ENCODE results near the gene TEX44.
"Not testable (repeated sequence)": the region's sequence is repeated elsewhere in the genome, so short reads cannot be mapped to it uniquely, and the experiment has no call there.

The TEX44 gene

GRCh38 chr2:231592636-231593145, at the start of gene TEX44:
Gene TEX44, plus strand, starts transcription at chr2:231592864. Its CDS starts 88 bp downstream, at chr2:231592952.
- DNase-seq (ENCODE audit: low read depth), result no peak

GRCh38 chr2:231545105-231545902, 47.4 kb upstream of the TEX44 start:
- no peak for DNase-seq (ENCODE audit: low read depth)

DNA sequence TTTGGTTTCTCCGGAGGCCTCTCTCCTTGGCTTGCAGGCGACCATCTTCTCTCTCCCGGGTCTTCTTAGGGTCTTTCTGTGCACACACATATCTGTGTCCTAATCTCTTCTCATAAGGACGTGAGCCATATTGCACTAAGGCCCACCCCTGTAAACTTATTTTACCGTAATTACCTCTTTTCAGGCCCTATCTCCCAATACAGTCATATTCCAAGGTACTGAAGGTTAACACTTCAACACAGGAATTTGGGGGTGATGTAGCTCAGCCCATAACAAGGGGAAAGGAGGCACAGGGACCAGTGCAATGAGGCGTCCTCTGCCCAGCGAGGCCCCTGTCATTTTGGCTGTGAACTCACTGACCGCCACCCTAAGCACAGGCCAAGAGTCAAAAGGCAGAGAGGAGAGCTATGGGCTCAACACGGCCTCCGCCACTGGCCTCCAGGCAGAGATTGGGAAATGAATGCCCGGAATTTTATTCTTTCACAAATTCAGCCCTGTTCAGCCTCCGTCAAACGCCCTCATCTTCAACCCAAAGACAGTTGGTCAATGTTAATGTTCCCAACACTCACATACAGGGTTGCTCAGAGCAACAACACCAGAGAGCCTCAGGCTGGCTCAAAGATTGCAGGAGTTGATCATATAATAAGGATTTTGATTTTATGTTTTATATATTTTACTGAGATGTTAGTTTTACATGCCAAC, 46.5 kb upstream of the TEX44 start:
- DNase-seq (ENCODE audit: low read depth), result no peak

- DNase-seq (ENCODE audit: low read depth), result no peak
These were observed 45.2 kb upstream of the TEX44 start for GRCh38 chr2:231547315-231548110.

GRCh38 chr2:231548752-231549151, 43.9 kb upstream of the TEX44 start:
- no peak for DNase-seq (ENCODE audit: low read depth)

- no peak for DNase-seq (ENCODE audit: low read depth)
These were observed 43.0 kb upstream of the TEX44 start for GRCh38 chr2:231549446-231550239.

DNA sequence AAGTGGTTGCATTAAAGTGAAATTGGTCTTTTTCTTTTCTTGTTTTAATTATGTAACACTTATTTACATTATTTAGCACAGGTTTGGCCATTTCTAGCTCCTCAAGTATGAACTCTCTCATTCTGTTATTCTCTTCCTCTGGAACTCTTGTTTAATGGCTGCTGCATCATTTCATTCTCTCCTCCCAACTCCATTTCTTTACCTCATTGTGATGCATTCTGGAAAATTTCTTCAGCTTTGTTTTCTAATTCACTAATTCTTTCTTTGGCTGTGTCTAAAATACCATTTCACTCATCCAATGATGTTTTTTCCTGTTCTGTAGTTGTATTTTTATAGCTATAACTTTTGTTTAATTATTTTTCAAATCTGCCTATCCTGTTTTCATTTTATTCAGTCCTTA, 39.9 kb upstream of the TEX44 start:
- DNase-seq (ENCODE audit: low read depth), result no peak

DNA sequence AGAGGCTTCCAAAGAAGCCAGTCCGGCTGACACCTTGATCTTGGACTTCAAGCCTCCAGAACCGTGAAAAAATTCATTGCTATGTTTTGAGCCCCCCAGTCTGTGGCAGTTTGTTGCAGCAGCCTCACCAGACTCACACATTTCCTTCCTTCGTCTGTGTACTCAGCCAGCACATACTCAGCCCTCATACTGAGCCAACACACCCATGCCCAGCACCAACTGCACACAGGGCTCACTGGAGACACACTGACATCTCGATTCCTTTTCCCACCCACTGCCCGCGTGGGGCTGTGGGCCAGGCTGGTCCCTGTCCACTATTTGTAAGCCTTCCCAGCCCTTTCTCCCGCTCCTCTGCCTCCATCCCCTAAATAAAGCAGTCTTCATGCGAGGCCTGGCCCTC, 38.3 kb upstream of the TEX44 start:
- DNase-seq (ENCODE audit: low read depth), result no peak

GRCh38 chr2:231554748-231555545, 37.7 kb upstream of the TEX44 start:
- DNase-seq (ENCODE audit: low read depth), result no peak

DNA sequence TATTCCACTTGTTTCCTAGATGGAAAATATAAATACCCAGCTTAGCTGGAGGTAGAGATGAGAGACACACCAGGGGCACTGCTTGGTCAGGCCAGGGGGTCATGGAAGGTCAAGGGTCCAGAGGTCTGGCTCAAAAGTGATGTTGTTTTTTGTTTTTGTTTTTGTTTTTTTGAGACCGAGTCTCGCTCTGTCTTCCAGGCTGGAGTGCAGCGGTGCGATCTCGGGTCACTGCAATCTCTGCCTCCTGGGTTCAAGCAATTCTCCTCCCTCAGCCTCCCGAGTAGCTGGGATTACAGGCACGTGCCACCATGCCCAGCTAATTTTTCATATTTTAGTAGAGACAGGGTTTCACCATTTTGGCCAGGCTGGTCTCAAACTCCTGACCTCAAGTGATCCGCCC, 36.2 kb upstream of the TEX44 start:
- not testable (repeated sequence) for DNase-seq (ENCODE audit: low read depth)

- no peak for DNase-seq (ENCODE audit: low read depth)
These were observed 35.7 kb upstream of the TEX44 start for GRCh38 chr2:231556981-231557380.

- DNase-seq (ENCODE audit: low read depth), result peak; percentile 16
These were observed 35.0 kb upstream of the TEX44 start for GRCh38 chr2:231557571-231558217.

DNA sequence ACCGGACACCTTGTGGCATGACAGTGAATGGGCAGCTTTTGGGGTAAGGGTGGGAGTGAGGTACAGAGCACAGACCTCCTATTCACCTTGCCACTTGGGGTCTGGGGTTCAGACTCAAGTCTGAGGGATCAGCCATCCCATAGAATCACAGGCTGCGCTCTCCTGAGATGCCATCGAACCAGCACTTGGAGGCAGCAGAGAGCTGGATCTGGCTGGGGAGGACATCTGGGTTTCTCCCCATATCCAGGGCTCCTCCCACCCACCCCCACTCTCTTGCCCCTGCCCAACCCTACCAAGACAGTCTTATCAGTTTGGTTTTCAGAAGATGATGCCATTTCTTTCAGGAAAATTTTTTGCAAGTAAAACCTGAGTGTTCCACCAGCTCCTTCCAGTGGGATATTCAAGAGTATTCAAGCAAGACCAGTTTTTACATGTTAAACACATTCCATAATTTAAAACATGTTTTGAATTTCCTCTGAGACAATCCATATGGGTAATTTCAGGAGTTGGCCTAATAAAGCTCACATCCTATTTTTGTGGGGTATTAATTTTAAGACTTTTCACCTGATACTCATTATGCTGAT, 29.2 kb upstream of the TEX44 start:
- peak; percentile 15 for DNase-seq (ENCODE audit: low read depth)

GRCh38 chr2:231565887-231566594, 26.6 kb upstream of the TEX44 start:
- DNase-seq (ENCODE audit: low read depth), result no peak

DNA sequence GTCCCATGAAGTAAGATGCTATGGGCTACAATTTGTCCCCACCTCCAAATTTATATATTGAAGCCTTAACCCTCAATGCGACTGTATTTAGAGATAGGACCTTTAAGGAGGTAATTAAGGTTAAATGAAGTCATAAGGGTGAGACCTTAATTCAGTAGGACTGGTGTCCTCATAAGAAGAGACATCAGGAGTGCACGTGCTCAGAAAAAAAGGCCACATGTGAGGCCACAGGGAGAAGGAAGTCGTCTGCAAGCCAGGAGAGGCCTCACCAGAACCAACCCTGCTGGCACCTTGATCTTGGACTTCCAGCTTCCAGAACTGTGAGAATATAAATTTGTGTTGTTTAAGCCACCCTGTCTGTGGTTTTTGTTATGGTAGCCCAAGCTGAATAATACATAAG, 25.5 kb upstream of the TEX44 start:
- no peak for DNase-seq (ENCODE audit: low read depth)

GRCh38 chr2:231568098-231568784, 24.4 kb upstream of the TEX44 start:
- no peak for DNase-seq (ENCODE audit: low read depth)

DNA sequence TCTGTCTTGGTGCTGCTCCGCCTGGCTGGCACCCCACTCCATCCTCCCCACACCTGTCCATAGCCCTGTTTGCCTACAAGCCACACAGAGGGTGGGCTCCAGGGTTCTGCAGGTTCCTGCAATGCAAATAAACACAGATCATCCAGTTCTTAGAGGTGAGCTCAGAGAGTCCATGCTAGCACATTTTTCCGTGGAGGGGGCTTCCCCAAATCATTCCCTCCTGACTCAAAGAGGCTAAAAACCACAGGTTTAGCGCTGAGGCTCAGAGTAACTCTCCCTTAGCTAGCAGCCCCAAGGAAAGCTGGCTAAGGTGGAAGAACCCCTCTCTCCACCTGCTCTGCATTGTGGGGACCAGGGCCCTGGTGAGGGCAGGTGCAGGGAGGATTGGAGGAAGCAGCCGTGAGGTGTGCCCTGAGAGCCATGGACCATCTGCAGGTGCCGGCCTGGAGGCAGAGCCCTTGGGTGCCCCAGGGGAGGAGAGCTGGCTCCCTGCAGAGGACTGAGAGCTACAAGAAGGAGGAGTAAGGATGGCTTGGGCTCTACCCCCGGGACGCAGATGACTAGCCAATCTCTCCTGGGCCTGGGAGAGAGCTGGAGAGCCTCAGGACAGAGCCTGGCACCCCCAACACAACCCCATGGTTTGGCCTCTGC, 23.8 kb upstream of the TEX44 start:
- DNase-seq (ENCODE audit: low read depth), result no peak

- DNase-seq (ENCODE audit: low read depth), result not testable (repeated sequence)
These were observed 21.7 kb upstream of the TEX44 start for GRCh38 chr2:231570915-231571314.
